Measurements from ENCODE around the gene ALG2. TPM values are rescaled to one million over a fixed set of nuclear protein-coding genes. Genes with fewer than 3 reads are reported as not detected.

Gene ALG2
- total and polyA plus RNA-seq, 9 of the 15 experiments (the other 6 are each of a cell fraction or from before 2014, with no cell fraction given) = 4.9 to 41.9 (median 20.2) TPM

DNA sequence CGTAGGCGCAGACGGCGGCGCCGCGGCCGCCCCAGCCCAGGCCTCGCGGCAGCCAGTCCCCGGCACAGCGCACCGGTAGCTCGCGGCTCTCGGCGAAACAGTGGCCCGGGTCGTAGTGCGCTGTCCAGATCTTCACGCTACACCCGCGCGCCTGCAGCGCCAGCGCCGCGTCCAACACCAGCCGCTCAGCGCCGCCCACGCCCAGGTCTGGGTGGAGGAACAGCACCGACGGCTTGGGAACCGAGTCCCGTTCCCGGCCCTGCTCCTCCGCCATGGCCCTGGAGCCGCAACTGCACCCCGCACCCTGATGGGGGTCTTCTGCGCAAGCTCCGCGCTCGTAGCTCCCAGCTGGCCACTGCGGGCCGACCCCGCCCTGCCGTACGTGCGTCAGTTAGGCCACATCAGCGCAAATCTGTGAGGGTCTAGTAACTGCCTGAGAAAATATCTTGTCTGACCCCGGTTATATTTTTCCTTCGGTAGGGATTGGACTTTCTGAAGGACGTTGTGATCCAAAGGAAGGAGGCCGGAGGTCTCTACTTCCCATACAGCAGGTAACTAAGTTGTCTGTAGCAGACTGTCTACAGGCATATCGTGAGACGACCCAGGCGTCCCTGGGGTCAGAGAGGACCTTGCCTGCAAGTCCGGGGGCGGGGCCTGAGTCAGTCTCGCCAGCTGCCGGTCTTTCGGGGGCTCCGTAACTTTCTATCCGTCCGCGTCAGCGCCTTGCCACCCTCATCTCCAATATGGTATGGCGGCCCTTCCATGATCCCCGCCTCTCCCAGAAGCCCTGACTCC, at the start of gene ALG2, which contains the start of gene SEC61B (continued):
- TF ChIP-seq, protein P1, sequence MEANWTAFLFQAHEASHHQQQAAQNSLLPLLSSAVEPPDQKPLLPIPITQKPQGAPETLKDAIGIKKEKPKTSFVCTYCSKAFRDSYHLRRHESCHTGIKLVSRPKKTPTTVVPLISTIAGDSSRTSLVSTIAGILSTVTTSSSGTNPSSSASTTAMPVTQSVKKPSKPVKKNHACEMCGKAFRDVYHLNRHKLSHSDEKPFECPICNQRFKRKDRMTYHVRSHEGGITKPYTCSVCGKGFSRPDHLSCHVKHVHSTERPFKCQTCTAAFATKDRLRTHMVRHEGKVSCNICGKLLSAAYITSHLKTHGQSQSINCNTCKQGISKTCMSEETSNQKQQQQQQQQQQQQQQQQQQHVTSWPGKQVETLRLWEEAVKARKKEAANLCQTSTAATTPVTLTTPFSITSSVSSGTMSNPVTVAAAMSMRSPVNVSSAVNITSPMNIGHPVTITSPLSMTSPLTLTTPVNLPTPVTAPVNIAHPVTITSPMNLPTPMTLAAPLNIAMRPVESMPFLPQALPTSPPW (CRISPR knock-in tag; IDR thresholded peaks at IDR 0.05) = peak; percentile 74
- no peak for TF ChIP-seq ZNF77 (CRISPR knock-in tag; IDR thresholded peaks at IDR 0.05)
- TF ChIP-seq ZNF212 (CRISPR knock-in tag; IDR thresholded peaks at IDR 0.05) = no peak
- TF ChIP-seq, protein P2, sequence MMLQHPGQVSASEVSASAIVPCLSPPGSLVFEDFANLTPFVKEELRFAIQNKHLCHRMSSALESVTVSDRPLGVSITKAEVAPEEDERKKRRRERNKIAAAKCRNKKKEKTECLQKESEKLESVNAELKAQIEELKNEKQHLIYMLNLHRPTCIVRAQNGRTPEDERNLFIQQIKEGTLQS (IDR thresholded peaks at IDR 0.05) = peak; percentile 51; the same call in 1 of the 2 replicates
- TF ChIP-seq, protein P2 (CRISPR knock-in tag; conservative IDR thresholded peaks at IDR 0.05) = 0 out of 2 replicates have a peak, but pooled peaks have one; percentile 34
- peak; percentile 93; the same call in 1 of the 2 replicates for TF ChIP-seq MTA1 (IDR thresholded peaks at IDR 0.05; ENCODE audit: borderline replicate concordance)
- 0 out of 2 replicates have a peak, but pooled peaks have one; percentile 38 for TF ChIP-seq ESRRA (IDR thresholded peaks at IDR 0.05; ENCODE audit: borderline replicate concordance, low read depth)
- peak; percentile 90 for TF ChIP-seq FOXM1 (IDR thresholded peaks at IDR 0.05; ENCODE audit: low read depth)
- TF ChIP-seq FOXM1 (CRISPR knock-in tag; IDR thresholded peaks at IDR 0.05; ENCODE audit: low read depth) = peak; percentile 45; the same call in 1 of the 2 replicates
- no peak for TF ChIP-seq TARDBP (IDR thresholded peaks at IDR 0.05)
- TF ChIP-seq, protein P3, sequence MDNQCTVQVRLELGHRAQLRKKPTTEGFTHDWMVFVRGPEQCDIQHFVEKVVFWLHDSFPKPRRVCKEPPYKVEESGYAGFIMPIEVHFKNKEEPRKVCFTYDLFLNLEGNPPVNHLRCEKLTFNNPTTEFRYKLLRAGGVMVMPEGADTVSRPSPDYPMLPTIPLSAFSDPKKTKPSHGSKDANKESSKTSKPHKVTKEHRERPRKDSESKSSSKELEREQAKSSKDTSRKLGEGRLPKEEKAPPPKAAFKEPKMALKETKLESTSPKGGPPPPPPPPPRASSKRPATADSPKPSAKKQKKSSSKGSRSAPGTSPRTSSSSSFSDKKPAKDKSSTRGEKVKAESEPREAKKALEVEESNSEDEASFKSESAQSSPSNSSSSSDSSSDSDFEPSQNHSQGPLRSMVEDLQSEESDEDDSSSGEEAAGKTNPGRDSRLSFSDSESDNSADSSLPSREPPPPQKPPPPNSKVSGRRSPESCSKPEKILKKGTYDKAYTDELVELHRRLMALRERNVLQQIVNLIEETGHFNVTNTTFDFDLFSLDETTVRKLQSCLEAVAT (IDR thresholded peaks at IDR 0.05) = peak in 1 of 2 experiments; percentile 41; a peak in 1 of 4 replicates
- no peak for TF ChIP-seq XRCC4 (IDR thresholded peaks at IDR 0.05; ENCODE audit: extremely low read depth, insufficient read depth, insufficient read length)
- TF ChIP-seq PHB (CRISPR knock-in tag; IDR thresholded peaks at IDR 0.05) = no peak
- peak; percentile 76 for TF ChIP-seq ZNF316 (IDR thresholded peaks at IDR 0.05)
- TF ChIP-seq MAZ (CRISPR knock-in tag; conservative IDR thresholded peaks at IDR 0.05 in 1 of 2, IDR thresholded peaks at IDR 0.05 in 1 of 2) = peak; percentile 77 to 82
- TF ChIP-seq, protein P4, sequence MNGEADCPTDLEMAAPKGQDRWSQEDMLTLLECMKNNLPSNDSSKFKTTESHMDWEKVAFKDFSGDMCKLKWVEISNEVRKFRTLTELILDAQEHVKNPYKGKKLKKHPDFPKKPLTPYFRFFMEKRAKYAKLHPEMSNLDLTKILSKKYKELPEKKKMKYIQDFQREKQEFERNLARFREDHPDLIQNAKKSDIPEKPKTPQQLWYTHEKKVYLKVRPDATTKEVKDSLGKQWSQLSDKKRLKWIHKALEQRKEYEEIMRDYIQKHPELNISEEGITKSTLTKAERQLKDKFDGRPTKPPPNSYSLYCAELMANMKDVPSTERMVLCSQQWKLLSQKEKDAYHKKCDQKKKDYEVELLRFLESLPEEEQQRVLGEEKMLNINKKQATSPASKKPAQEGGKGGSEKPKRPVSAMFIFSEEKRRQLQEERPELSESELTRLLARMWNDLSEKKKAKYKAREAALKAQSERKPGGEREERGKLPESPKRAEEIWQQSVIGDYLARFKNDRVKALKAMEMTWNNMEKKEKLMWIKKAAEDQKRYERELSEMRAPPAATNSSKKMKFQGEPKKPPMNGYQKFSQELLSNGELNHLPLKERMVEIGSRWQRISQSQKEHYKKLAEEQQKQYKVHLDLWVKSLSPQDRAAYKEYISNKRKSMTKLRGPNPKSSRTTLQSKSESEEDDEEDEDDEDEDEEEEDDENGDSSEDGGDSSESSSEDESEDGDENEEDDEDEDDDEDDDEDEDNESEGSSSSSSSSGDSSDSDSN (IDR thresholded peaks at IDR 0.05; ENCODE audit: borderline replicate concordance in 1 of 2, low read depth in 2 of 2, low read length in 2 of 2) = 0 out of 4 replicates have a peak, but pooled peaks have one; percentile 30 to 47
- peak; percentile 18 for TF ChIP-seq RBM25 (IDR thresholded peaks at IDR 0.05; ENCODE audit: low read depth, low read length, severe bottlenecking)
- no peak for TF ChIP-seq FOXJ3 (CRISPR knock-in tag; IDR thresholded peaks at IDR 0.05)
- 0 out of 2 replicates have a peak, but pooled peaks have one; percentile 72 for TF ChIP-seq RBM34 (IDR thresholded peaks at IDR 0.05; ENCODE audit: borderline replicate concordance, insufficient read depth, low read length)
- no peak for TF ChIP-seq SAFB (IDR thresholded peaks at IDR 0.05; ENCODE audit: borderline replicate concordance, low read depth, low read length)
- TF ChIP-seq NFATC3 (IDR thresholded peaks at IDR 0.05) = no peak
- peak; percentile 38; the same call in 1 of the 2 replicates for TF ChIP-seq CBX1 (IDR thresholded peaks at IDR 0.05; ENCODE audit: low read depth)
- TF ChIP-seq MAFG (tag; conservative IDR thresholded peaks at IDR 0.05) = peak; percentile 72
